ENCODE measurements around the gene STAT5B. TPM values are rescaled to one million over a fixed set of nuclear protein-coding genes. Genes with fewer than 3 reads are reported as not detected.

Gene STAT5B
- total and polyA plus RNA-seq, 9 of the 15 experiments (the other 6 are each of a cell fraction or from before 2014, with no cell fraction given) = 20.8 to 176 (median 92.4) TPM

- TF ChIP-seq, protein P1, sequence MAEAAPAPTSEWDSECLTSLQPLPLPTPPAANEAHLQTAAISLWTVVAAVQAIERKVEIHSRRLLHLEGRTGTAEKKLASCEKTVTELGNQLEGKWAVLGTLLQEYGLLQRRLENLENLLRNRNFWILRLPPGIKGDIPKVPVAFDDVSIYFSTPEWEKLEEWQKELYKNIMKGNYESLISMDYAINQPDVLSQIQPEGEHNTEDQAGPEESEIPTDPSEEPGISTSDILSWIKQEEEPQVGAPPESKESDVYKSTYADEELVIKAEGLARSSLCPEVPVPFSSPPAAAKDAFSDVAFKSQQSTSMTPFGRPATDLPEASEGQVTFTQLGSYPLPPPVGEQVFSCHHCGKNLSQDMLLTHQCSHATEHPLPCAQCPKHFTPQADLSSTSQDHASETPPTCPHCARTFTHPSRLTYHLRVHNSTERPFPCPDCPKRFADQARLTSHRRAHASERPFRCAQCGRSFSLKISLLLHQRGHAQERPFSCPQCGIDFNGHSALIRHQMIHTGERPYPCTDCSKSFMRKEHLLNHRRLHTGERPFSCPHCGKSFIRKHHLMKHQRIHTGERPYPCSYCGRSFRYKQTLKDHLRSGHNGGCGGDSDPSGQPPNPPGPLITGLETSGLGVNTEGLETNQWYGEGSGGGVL (CRISPR knock-in tag; IDR thresholded peaks at IDR 0.05) = no peak
- TF ChIP-seq ZNF174 (CRISPR knock-in tag; IDR thresholded peaks at IDR 0.05) (no peak), ZZZ3 (IDR thresholded peaks at IDR 0.05) (peak; percentile 13; the same call in 1 of the 2 replicates), HSF4 (CRISPR knock-in tag; IDR thresholded peaks at IDR 0.05; ENCODE audit: borderline replicate concordance) (no peak), SRSF3 (IDR thresholded peaks at IDR 0.05; ENCODE audit: insufficient read depth, low read length) (no peak), CTBP1 (IDR thresholded peaks at IDR 0.05; ENCODE audit: borderline replicate concordance) (peak; percentile 80; the same call in 1 of the 2 replicates), ERF (CRISPR knock-in tag; IDR thresholded peaks at IDR 0.05) (no peak), RNF2 (IDR thresholded peaks at IDR 0.05) (no peak), SAP30 (IDR thresholded peaks at IDR 0.05; ENCODE audit: borderline replicate concordance, insufficient read depth, low read depth, low read length, poor library complexity, severe bottlenecking) (no peak), SMAD2 (IDR thresholded peaks at IDR 0.05; ENCODE audit: low read depth, low read length) (no peak), CEBPB (tag; IDR thresholded peaks at IDR 0.05) (peak; percentile 96), YY1 (IDR thresholded peaks at IDR 0.05; ENCODE audit: borderline replicate concordance in 1 of 3, control insufficient read depth in 1 of 3, extremely low read depth in 1 of 3, insufficient read depth in 3 of 3, insufficient read length in 1 of 3, insufficient replicate concordance in 2 of 3, low read depth in 1 of 3, low read length in 2 of 3) (no peak)
These were observed 9.0 kb downstream of the STAT5B start (continued) for GRCh38 chr17:42266918-42267766.

Data from K562 (cell line).